ENCODE results near the gene PHACTR1.

Gene PHACTR1

GRCh38 chr6:13226071-13226470, 509.5 kb downstream of the PHACTR1 start:
- ChIA-PET POLR2A (no interaction called here), CTCF (no interaction called here)
- no peak overlapping the region for H3K4me3 ChIP-seq (ENCODE audit: low read depth, low read length)
- no peak for DNase-seq (ENCODE audit: low read depth, low spot score)
- no peak for TF ChIP-seq CTCF (IDR thresholded peaks at IDR 0.05; ENCODE audit: insufficient read depth, low read length, missing control alignments)

DNA sequence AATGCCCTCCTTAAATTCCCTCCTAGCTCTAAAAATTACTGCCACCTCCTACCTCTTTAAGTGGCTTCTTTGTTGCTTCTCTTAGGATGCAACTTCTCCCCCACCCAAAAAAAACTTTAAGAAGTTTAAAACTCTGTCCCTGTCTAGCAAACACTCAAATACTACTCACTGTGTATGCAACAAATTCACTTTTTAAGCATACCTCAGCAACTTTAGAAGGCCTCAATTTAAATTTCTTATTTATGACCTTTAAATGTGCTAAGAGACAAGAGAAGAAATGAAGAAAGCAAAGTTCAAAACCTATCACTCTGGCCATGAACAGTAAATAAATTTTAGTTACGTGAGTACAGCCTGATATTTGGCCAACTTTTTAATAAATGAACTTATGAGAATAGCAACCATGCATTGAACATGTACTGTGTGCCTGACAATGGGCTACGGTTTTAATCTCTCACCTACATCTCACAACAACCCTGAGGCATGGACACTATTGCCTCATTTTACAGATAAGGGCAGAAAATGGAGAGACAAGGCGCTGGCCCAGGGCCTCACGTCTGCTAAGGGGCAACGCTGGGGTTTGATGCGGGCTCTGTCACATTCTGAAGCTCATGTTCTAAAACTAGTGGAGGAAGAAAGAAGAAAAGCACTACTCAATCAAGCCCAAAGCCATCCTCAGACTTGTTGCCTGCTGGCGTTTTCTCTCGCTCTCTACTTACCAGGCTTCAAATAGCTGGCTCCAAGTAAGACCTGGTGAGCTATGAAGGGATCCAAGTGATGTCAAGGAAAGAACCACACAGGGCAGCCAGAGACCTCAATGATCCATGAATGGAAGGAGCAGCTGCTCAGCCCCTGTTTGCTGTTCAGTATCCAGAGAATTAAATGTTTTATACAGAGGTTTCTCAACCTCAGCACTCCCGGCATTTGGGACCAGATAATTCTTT, 512.0 kb downstream of the PHACTR1 start:
- ChIA-PET CTCF (no interaction called here), POLR2A (no interaction called here)
- H3K4me3 ChIP-seq (ENCODE audit: low read depth, low read length): no peak overlapping the region

DNA sequence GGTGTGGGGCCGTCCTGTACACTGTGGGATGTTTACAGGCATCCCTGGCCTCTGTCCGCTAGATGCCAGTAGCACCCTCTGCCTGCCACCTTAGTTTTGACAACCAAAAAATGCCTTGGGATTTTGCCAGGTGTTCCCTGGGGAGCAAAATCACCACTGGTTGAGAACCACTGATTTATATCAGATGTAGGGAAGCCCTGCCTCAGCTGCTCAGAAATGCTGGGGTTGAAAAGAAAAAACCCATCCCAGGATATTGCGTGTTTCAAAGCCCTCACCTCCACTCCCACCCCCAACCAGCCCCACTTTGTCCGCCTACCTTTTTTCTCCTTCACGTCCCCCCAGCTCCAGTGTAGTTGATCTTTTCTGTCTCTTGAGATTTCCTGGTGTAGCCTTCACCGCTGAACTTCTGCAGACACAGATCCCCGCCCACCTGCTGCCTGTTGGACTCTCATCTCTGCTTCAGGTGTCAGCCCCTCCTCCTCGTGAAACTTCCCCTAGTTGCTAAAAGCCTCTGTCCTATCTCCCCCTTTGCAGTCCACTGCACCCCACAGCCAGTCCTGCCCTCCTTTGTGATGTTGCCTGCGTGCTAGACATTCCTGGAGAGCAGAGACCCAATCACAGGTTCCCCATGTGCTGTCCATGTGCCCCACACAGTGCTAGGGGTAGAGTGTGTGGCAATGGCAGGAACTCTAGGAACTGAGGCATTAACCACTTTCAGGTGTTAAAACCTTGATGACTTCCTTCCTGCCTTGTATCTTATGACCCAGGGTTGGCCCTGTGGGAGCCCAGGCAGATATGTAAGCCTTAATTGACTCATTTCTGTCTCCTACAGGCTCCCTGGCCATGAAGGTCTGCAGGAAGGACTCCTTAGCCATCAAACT, 512.9 kb downstream of the PHACTR1 start:
- no peak for DNase-seq (ENCODE audit: low read depth, low spot score)
- POLR2A ChIA-PET: no interaction called here

More for the DNA sequence above, 512.0 kb downstream of the PHACTR1 start:
- DNase-seq (ENCODE audit: low read depth, low spot score): no peak
- no peak for TF ChIP-seq CTCF (IDR thresholded peaks at IDR 0.05; ENCODE audit: insufficient read depth, low read length, missing control alignments)

DNA sequence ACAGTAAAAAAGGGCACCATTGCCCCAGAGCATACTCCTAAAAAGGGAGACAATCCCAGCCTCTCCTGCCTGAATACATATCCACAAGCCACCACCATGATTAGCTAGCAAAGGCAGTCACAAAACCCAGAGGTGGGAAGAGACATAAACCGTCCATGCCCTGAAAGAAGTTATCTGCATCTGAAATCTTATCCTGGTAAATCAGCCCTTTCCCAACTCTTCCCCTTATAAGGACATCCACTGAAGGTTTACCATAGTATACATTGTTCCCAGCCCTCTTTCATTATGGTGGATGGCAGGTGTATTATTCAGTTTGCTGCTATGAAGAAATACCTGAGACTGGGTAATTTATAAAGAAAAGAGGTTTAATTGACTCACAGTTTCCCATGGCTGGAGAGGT, 516.5 kb downstream of the PHACTR1 start:
- TF ChIP-seq CTCF (IDR thresholded peaks at IDR 0.05; ENCODE audit: insufficient read depth, low read length, missing control alignments): no peak
- POLR2A ChIA-PET: no interaction called here

More for the DNA sequence above, 512.9 kb downstream of the PHACTR1 start:
- CTCF ChIA-PET: no interaction called here
- no peak overlapping the region for H3K4me3 ChIP-seq (ENCODE audit: low read depth, low read length)
- no peak for TF ChIP-seq CTCF (IDR thresholded peaks at IDR 0.05; ENCODE audit: insufficient read depth, low read length, missing control alignments)

DNA sequence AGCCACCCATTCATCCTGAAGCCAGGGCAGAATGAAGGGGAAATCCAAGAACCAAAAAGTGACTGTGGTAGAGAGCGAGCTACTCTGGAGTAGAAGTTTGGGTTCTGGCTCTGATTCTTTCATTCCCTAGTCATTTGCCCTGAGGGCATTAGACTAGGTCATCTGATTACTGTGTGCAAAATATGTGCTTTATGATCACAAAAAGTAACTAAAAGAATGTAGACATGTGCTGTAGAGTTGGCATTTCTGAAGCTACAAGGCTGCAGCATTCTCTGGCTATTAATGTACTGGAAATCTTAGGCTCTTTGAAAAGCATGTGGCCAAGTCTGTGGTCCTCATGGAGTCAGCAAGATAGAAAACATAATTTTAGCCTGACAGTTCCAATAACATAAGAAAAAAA, 517.6 kb downstream of the PHACTR1 start:
- TF ChIP-seq CTCF (IDR thresholded peaks at IDR 0.05; ENCODE audit: insufficient read depth, low read length, missing control alignments): no peak
- peak; percentile 16 for DNase-seq (ENCODE audit: low read depth, low spot score)
- POLR2A ChIA-PET: no interaction called here
- CTCF ChIA-PET: no interaction called here
- no peak overlapping the region for H3K4me3 ChIP-seq (ENCODE audit: low read depth, low read length)

More for the DNA sequence above, 516.5 kb downstream of the PHACTR1 start:
- CTCF ChIA-PET: no interaction called here
- H3K4me3 ChIP-seq (ENCODE audit: low read depth, low read length): no peak overlapping the region
- no peak for DNase-seq (ENCODE audit: low read depth, low spot score)

DNA sequence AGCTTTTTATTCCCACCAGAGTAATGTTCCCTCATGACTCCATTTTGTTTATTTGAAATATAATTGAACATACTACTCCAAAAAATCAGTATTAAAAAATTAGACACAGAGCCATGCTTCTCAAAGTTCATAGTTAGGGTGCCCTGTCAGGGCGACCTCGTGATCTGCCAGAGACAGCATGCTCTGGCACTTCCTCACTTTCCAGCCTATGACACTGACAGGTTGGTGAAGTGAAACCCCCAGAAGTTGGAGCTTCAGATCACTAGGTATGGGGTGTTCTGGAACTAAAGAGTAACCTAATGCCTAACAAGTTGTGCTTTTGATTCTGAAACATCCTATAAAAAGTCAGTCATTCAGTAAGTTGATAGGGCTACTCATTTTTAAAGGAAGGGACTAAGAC, 518.8 kb downstream of the PHACTR1 start:
- no peak overlapping the region for H3K4me3 ChIP-seq (ENCODE audit: low read depth, low read length)
- no peak for DNase-seq (ENCODE audit: low read depth, low spot score)
- ChIA-PET CTCF (no interaction called here), POLR2A (no interaction called here)
- no peak for TF ChIP-seq CTCF (IDR thresholded peaks at IDR 0.05; ENCODE audit: insufficient read depth, low read length, missing control alignments)
